Left hindlimb (tissue), 1 donor: ENCODE data around the gene SNX14.

ENCODE experiments used
- DNase-seq: peaks from one replicate; pipeline ENCODE4 v3.0.0-alpha.2; 2018

The SNX14 gene

GRCh38 chr6:85460921-85461797, 132.5 kb downstream of the SNX14 start:
- DNase-seq = no peak

- DNase-seq = no peak
Observed at GRCh38 chr6:85460154-85460920, 133.3 kb downstream of the SNX14 start.

GRCh38 chr6:85459224-85459901, 134.3 kb downstream of the SNX14 start:
- DNase-seq = no peak

GRCh38 chr6:85458782-85459181, 134.9 kb downstream of the SNX14 start:
- DNase-seq = no peak

- DNase-seq = no peak
Observed at GRCh38 chr6:85458184-85458583, 135.5 kb downstream of the SNX14 start.

GRCh38 chr6:85456782-85457181, 136.9 kb downstream of the SNX14 start:
- no peak for DNase-seq
